ENCODE results near the gene HCAR2. TPM values are rescaled to one million over a fixed set of nuclear protein-coding genes. Genes with fewer than 3 reads are reported as not detected.
A peak's percentile ranks its signal among the peaks of the same experiment; 100 is the strongest.

The HCAR2 gene
- total and polyA plus RNA-seq, 2 of the 13 experiments (the other 11 are each of a cell fraction or from before 2014, with no cell fraction given): 0.09 to 5.6 TPM

GRCh38 chr12:122752464-122753318, 49.5 kb upstream of the HCAR2 start, which contains the start of gene DENR (continued):
- TF ChIP-seq CSRNP1 (CRISPR knock-in tag; IDR thresholded peaks at IDR 0.05) (peak; percentile 84), HNRNPUL1 (IDR thresholded peaks at IDR 0.05; ENCODE audit: low read depth, low read length) (peak; percentile 57; the same call in 1 of the 2 replicates), HNRNPLL (IDR thresholded peaks at IDR 0.05; ENCODE audit: low read depth, low read length, poor library complexity, severe bottlenecking) (peak; percentile 97), TFE3 (CRISPR knock-in tag; IDR thresholded peaks at IDR 0.05) (peak; percentile 85), KDM6A (CRISPR knock-in tag; IDR thresholded peaks at IDR 0.05; ENCODE audit: low read depth) (no peak), ZNF589 (CRISPR knock-in tag; conservative IDR thresholded peaks at IDR 0.05) (peak; percentile 89; the same call in 1 of the 2 replicates), HOXA7 (CRISPR knock-in tag; IDR thresholded peaks at IDR 0.05) (no peak), ZBTB3 (CRISPR knock-in tag; IDR thresholded peaks at IDR 0.05; ENCODE audit: borderline replicate concordance, low read depth) (no peak), ZNF552 (CRISPR knock-in tag; IDR thresholded peaks at IDR 0.05; ENCODE audit: borderline replicate concordance) (peak; percentile 80; the same call in 1 of the 2 replicates), MAFG (CRISPR knock-in tag; IDR thresholded peaks at IDR 0.05) (no peak), ZNF124 (CRISPR knock-in tag; IDR thresholded peaks at IDR 0.05) (peak; percentile 85; the same call in 1 of the 2 replicates), ZBTB38 (CRISPR knock-in tag; IDR thresholded peaks at IDR 0.05) (peak; percentile 91), RFX1 (IDR thresholded peaks at IDR 0.05) (no peak), SOX6 (IDR thresholded peaks at IDR 0.05) (no peak), SOX6 (CRISPR knock-in tag; IDR thresholded peaks at IDR 0.05) (peak; percentile 74), ZNF790 (CRISPR knock-in tag; IDR thresholded peaks at IDR 0.05; ENCODE audit: borderline replicate concordance) (peak; percentile 63; the same call in 1 of the 2 replicates), FIP1L1 (IDR thresholded peaks at IDR 0.05; ENCODE audit: borderline replicate concordance, insufficient read depth, low read depth, low read length) (no peak), ZNF121 (CRISPR knock-in tag; IDR thresholded peaks at IDR 0.05) (no peak), ZBTB43 (CRISPR knock-in tag; conservative IDR thresholded peaks at IDR 0.05) (peak; percentile 59; the same call in 1 of the 2 replicates), SMC3 (IDR thresholded peaks at IDR 0.05; ENCODE audit: low read length) (peak; percentile 79), ZNF101 (CRISPR knock-in tag; IDR thresholded peaks at IDR 0.05; ENCODE audit: borderline replicate concordance, low read depth) (no peak), ZNF746 (CRISPR knock-in tag; IDR thresholded peaks at IDR 0.05) (peak; percentile 20; the same call in 1 of the 2 replicates), ZNF800 (CRISPR knock-in tag; IDR thresholded peaks at IDR 0.05) (no peak), FOXK1 (CRISPR knock-in tag; IDR thresholded peaks at IDR 0.05; ENCODE audit: borderline replicate concordance, low read depth) (peak; percentile 77; the same call in 1 of the 2 replicates)
